ENCODE measurements around the gene ZBTB1.

Gene ZBTB1

GRCh38 chr14:64465831-64466554 is 38.6 kb upstream of the ZBTB1 start:
- Histone ChIP-seq H2AFZ (ENCODE audit: low read depth, low read length, severe bottlenecking) (no peak overlapping the region), H3K9me2 (replicated peaks; ENCODE audit: insufficient read depth, low read length) (no peaks in the 10 kb centered on the region), H4K20me1 (ENCODE audit: low read depth, low read length) (no peaks in the 10 kb centered on the region), H3K4me3 (ENCODE audit: insufficient read depth, low read length, poor library complexity, severe bottlenecking) (peak overlapping the region; percentile 62), H3K9me3 (ENCODE audit: insufficient read depth, low read length) (no peaks in the 10 kb centered on the region), H3K4me2 (ENCODE audit: low read depth, low read length, poor library complexity, severe bottlenecking) (peak overlapping the region; percentile 91), H3F3A (ENCODE audit: insufficient read depth) (peaks cover 65% of the 10 kb centered on the region), H3K36me3 (ENCODE audit: low read length) (no peaks in the 10 kb centered on the region), H3K27me3 (ENCODE audit: low read length) (no peaks in the 10 kb centered on the region), H3K27ac (ENCODE audit: low read depth, low read length) (peak overlapping the region; percentile 45), H3K79me2 (ENCODE audit: insufficient read depth, low read length) (no peaks in the 10 kb centered on the region; the same call in 1 of the 2 replicates), H3K9ac (ENCODE audit: low read length) (peak overlapping the region; percentile 62)
- TF ChIP-seq CTCF (IDR thresholded peaks at IDR 0.05; ENCODE audit: insufficient read depth, low read length, poor library complexity, severe bottlenecking) (no peak), EZH2phosphoT487 (conservative IDR thresholded peaks at IDR 0.05; ENCODE audit: low read length) (no peak)

GRCh38 chr14:64467101-64467500 is 37.5 kb upstream of the ZBTB1 start:
- H3K4me2 ChIP-seq (ENCODE audit: low read depth, low read length, poor library complexity, severe bottlenecking), result peak overlapping the region; percentile 91
- no peaks in the 10 kb centered on the region for H3K9me3 ChIP-seq (ENCODE audit: insufficient read depth, low read length)
- peak overlapping the region; percentile 45; the same call in 1 of the 2 replicates for H3K27ac ChIP-seq (ENCODE audit: low read depth, low read length)
- no peaks in the 10 kb centered on the region for H4K20me1 ChIP-seq (ENCODE audit: low read depth, low read length)
- TF ChIP-seq CTCF (IDR thresholded peaks at IDR 0.05; ENCODE audit: insufficient read depth, low read length, poor library complexity, severe bottlenecking), result no peak
- TF ChIP-seq EZH2phosphoT487 (conservative IDR thresholded peaks at IDR 0.05; ENCODE audit: low read length), result no peak
- H3F3A ChIP-seq (ENCODE audit: insufficient read depth), result peaks cover 71% of the 10 kb centered on the region
- H2AFZ ChIP-seq (ENCODE audit: low read depth, low read length, severe bottlenecking), result no peak overlapping the region
- H3K4me3 ChIP-seq (ENCODE audit: insufficient read depth, low read length, poor library complexity, severe bottlenecking), result no peak overlapping the region
- H3K9ac ChIP-seq (ENCODE audit: low read length), result no peak overlapping the region
- H3K79me2 ChIP-seq (ENCODE audit: insufficient read depth, low read length), result no peaks in the 10 kb centered on the region; the same call in 1 of the 2 replicates
- no peaks in the 10 kb centered on the region for H3K9me2 ChIP-seq (replicated peaks; ENCODE audit: insufficient read depth, low read length)
- no peaks in the 10 kb centered on the region for H3K36me3 ChIP-seq (ENCODE audit: low read length)
- no peaks in the 10 kb centered on the region for H3K27me3 ChIP-seq (ENCODE audit: low read length)

GRCh38 chr14:64467566-64467965 is 37.0 kb upstream of the ZBTB1 start:
- no peak for TF ChIP-seq EZH2phosphoT487 (conservative IDR thresholded peaks at IDR 0.05; ENCODE audit: low read length)
- H3K9me2 ChIP-seq (replicated peaks; ENCODE audit: insufficient read depth, low read length), result no peaks in the 10 kb centered on the region
- H3K9ac ChIP-seq (ENCODE audit: low read length), result no peak overlapping the region
- H3K27me3 ChIP-seq (ENCODE audit: low read length), result no peaks in the 10 kb centered on the region
- no peaks in the 10 kb centered on the region for H3K36me3 ChIP-seq (ENCODE audit: low read length)
- H3F3A ChIP-seq (ENCODE audit: insufficient read depth), result peaks cover 69% of the 10 kb centered on the region
- no peak overlapping the region for H2AFZ ChIP-seq (ENCODE audit: low read depth, low read length, severe bottlenecking)
- peak overlapping the region; percentile 45; the same call in 1 of the 2 replicates for H3K27ac ChIP-seq (ENCODE audit: low read depth, low read length)
- no peaks in the 10 kb centered on the region; the same call in 1 of the 2 replicates for H3K79me2 ChIP-seq (ENCODE audit: insufficient read depth, low read length)
- peak overlapping the region; percentile 91 for H3K4me2 ChIP-seq (ENCODE audit: low read depth, low read length, poor library complexity, severe bottlenecking)
- H3K9me3 ChIP-seq (ENCODE audit: insufficient read depth, low read length), result no peaks in the 10 kb centered on the region
- H3K4me3 ChIP-seq (ENCODE audit: insufficient read depth, low read length, poor library complexity, severe bottlenecking), result no peak overlapping the region
- H4K20me1 ChIP-seq (ENCODE audit: low read depth, low read length), result no peaks in the 10 kb centered on the region

DNA sequence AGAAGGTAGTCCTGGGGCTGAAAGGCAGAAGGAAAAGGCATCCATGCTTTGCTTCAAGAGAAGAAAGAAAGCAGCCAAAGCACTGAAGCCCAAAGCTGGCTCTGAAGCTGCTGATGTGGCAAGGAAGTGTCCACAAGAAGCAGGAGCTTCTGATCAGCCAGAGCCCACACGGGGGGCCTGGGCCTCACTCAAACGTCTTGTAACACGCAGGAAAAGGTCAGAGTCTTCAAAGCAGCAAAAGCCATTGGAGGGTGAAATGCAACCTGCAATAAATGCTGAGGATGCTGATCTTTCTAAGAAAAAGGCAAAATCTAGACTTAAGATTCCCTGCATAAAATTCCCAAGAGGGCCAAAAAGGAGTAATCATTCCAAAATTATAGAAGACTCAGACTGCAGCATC is 36.1 kb upstream of the ZBTB1 start:
- Histone ChIP-seq H3K9me3 (ENCODE audit: insufficient read depth, low read length) (no peaks in the 10 kb centered on the region), H3F3A (ENCODE audit: insufficient read depth) (peaks cover 66% of the 10 kb centered on the region), H3K27me3 (ENCODE audit: low read length) (no peaks in the 10 kb centered on the region), H3K79me2 (ENCODE audit: insufficient read depth, low read length) (no peaks in the 10 kb centered on the region; the same call in 1 of the 2 replicates), H4K20me1 (ENCODE audit: low read depth, low read length) (no peaks in the 10 kb centered on the region), H3K9me2 (replicated peaks; ENCODE audit: insufficient read depth, low read length) (no peaks in the 10 kb centered on the region), H3K9ac (ENCODE audit: low read length) (no peak overlapping the region), H2AFZ (ENCODE audit: low read depth, low read length, severe bottlenecking) (no peak overlapping the region), H3K27ac (ENCODE audit: low read depth, low read length) (no peak overlapping the region), H3K4me2 (ENCODE audit: low read depth, low read length, poor library complexity, severe bottlenecking) (no peak overlapping the region), H3K36me3 (ENCODE audit: low read length) (no peaks in the 10 kb centered on the region), H3K4me3 (ENCODE audit: insufficient read depth, low read length, poor library complexity, severe bottlenecking) (no peak overlapping the region)
- no peak for TF ChIP-seq CTCF (IDR thresholded peaks at IDR 0.05; ENCODE audit: insufficient read depth, low read length, poor library complexity, severe bottlenecking)
- TF ChIP-seq EZH2phosphoT487 (conservative IDR thresholded peaks at IDR 0.05; ENCODE audit: low read length), result no peak
